Posterior vena cava (tissue), 2 donors: Measurements from ENCODE around the gene TRPV4. TPM values are rescaled to one million over a fixed set of nuclear protein-coding genes. Genes with fewer than 3 reads are reported as not detected.
A peak's percentile ranks its signal among the peaks of the same experiment; 100 is the strongest.
"Not testable (repeated sequence)": the region's sequence is repeated elsewhere in the genome, so short reads cannot be mapped to it uniquely, and the experiment has no call there.

Experiments used
- DNase-seq: peaks from one replicate; pipeline ENCODE4 v3.0.0-alpha.2; 2020; ENCODE audit warnings: low spot score
- intact Hi-C, 2 donors: fragments of 100-400 bp; cut with DNase I; formaldehyde crosslinking; loops; one replicate each; pipeline versions ENCODE4 v1.14.1 to v1.14.2; 2022 to 2023
- total RNA-seq, 2 donors: library from RNA; stranded (reverse); fragmentation: NEBNext Ultra II Directional; extraction: Animal tissue kit (Norgen Biotek cat#: 25700); gene quantifications; one replicate each; pipeline ENCODE4 v1.2.1, GENCODE V29; 2021
- donor health status: DM: yes; HTN: yes; CAD: no.
- donor health status: DM: yes; HTN: yes; CAD: no.

TRPV4 gene
- total RNA-seq, 2 donors from 2014 or later = 1.1 to 2.0 TPM

GRCh38 chr12:109863847-109864712 lies 30.9 kb upstream of the TRPV4 start:
- intact Hi-C loops = no loop called here
- DNase-seq = no peak

- DNase-seq, intact Hi-C loops: not testable (repeated sequence)
Measured at GRCh38 chr12:109862491-109862890, 29.3 kb upstream of the TRPV4 start.

- intact Hi-C loops = no loop called here
- no peak for DNase-seq
Measured at GRCh38 chr12:109861689-109862314, 28.6 kb upstream of the TRPV4 start.

GRCh38 chr12:109860977-109861376 lies 27.8 kb upstream of the TRPV4 start:
- intact Hi-C loops = no loop called here
- DNase-seq = no peak

GRCh38 chr12:109858764-109859163 lies 25.6 kb upstream of the TRPV4 start:
- intact Hi-C loops = no loop called here
- no peak for DNase-seq

GRCh38 chr12:109857715-109858114 lies 24.5 kb upstream of the TRPV4 start:
- intact Hi-C loops = no loop called here
- no peak for DNase-seq

GRCh38 chr12:109855377-109855776 lies 22.2 kb upstream of the TRPV4 start:
- intact Hi-C loops = no loop called here
- peak; percentile 57 for DNase-seq

GRCh38 chr12:109850518-109850917 lies 17.3 kb upstream of the TRPV4 start:
- DNase-seq, intact Hi-C loops: not testable (repeated sequence)

GRCh38 chr12:109847142-109847735 lies 14.0 kb upstream of the TRPV4 start:
- intact Hi-C loops = no loop called here

GRCh38 chr12:109845824-109846205 lies 12.6 kb upstream of the TRPV4 start:
- no peak for DNase-seq
- intact Hi-C loops = no loop called here

More at GRCh38 chr12:109847142-109847735, 14.0 kb upstream of the TRPV4 start:
- DNase-seq = no peak

- intact Hi-C loops = no loop called here
- peak; percentile 96 for DNase-seq
Measured at GRCh38 chr12:109844983-109845823, 12.0 kb upstream of the TRPV4 start.

- intact Hi-C loops = no loop called here
- DNase-seq = no peak
Measured at GRCh38 chr12:109844091-109844490, 10.9 kb upstream of the TRPV4 start.

GRCh38 chr12:109842021-109842420 lies 8.8 kb upstream of the TRPV4 start:
- DNase-seq = no peak
- intact Hi-C loops = no loop called here

GRCh38 chr12:109841356-109841755 lies 8.2 kb upstream of the TRPV4 start:
- no peak for DNase-seq
- intact Hi-C loops = no loop called here

GRCh38 chr12:109840305-109841074 lies 7.3 kb upstream of the TRPV4 start:
- intact Hi-C loops = no loop called here
- DNase-seq = no peak

GRCh38 chr12:109839444-109839843 lies 6.2 kb upstream of the TRPV4 start:
- intact Hi-C loops = no loop called here
- DNase-seq = no peak

- intact Hi-C loops = no loop called here
- no peak for DNase-seq
Measured at GRCh38 chr12:109836916-109837315, 3.7 kb upstream of the TRPV4 start.

GRCh38 chr12:109835827-109836226 lies 2.6 kb upstream of the TRPV4 start:
- intact Hi-C loops = no loop called here
- DNase-seq = no peak
